GM10266 (cell line): ENCODE results near the gene DAND5.
A peak's percentile ranks its signal among the peaks of the same experiment; 100 is the strongest.

Source experiments
- DNase-seq: peaks from one replicate; pipeline ENCODE4 v3.0.0; 2012; ENCODE audit errors: extremely low spot score
- CTCF ChIP-seq: IDR thresholded peaks from 2 replicates; pipeline ENCODE4 v1.5.1; 2012; ENCODE audit warnings: mild to moderate bottlenecking, low read depth; ENCODE audit not compliant: control insufficient read depth, insufficient read depth; ENCODE audit errors: missing control alignments

The DAND5 gene

DNA sequence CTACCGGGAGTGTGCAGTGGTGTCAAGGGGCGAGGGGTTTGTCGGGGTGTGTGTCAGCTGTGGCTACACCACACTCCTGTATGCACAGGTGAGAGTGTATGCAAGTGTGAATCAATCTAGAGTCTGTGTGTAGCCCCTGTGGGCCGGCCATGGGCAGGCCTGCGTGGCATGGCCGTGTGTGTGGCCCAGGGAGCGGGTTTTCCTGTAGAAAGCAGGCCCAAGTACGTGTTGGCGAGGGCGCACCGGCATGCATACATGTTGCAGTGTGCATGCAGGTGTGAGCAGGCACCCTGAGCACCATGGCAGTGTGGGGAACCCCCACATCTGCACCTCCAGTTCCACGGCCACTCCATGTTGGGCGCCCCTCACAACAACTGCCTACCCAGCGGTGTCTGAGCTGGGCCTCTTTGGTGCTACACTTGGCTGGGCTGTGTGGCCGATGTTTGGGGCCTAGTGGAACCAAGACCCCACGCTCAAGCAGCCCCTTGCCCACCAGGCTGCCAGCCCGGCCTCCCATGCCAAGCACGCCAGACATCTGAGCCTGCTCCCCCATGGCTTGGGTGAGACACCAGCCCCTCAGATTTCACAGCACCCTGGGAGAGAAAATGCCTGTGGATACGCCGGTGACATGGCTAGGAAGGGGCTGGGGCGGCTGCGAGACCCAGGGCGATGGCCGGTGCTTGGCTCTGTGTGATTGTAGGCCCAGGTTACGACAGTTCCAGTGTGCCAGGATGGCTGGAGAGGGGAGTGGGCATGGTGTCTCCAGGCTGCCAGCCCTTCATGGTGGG, 28.0 kb downstream of the DAND5 start:
- no peak for TF ChIP-seq CTCF
- DNase-seq, result peak; percentile 32

GRCh38 chr19:12997967-12998940, 28.9 kb downstream of the DAND5 start:
- TF ChIP-seq CTCF, result no peak
- peak; percentile 21 for DNase-seq

DNA sequence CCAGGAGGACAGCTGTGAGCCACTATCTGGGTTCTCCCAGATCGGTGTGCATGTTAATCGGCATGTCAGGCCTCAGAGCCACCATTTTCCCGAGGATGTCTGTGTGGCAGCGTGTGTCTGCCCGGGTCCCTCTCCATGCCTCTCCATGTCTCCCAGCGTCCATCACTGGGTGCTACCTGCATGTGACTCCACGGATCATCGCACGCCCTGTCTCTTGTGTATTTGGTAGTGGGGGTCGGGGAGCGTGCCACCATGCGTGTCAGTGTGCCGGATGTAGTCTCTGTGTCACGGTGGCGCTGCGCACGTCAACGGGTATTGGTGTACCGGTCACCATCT, 31.8 kb downstream of the DAND5 start:
- TF ChIP-seq CTCF, result no peak
- no peak for DNase-seq

- no peak for TF ChIP-seq CTCF
- DNase-seq, result no peak
Measured at GRCh38 chr19:13001502-13002165, 32.3 kb downstream of the DAND5 start.

DNA sequence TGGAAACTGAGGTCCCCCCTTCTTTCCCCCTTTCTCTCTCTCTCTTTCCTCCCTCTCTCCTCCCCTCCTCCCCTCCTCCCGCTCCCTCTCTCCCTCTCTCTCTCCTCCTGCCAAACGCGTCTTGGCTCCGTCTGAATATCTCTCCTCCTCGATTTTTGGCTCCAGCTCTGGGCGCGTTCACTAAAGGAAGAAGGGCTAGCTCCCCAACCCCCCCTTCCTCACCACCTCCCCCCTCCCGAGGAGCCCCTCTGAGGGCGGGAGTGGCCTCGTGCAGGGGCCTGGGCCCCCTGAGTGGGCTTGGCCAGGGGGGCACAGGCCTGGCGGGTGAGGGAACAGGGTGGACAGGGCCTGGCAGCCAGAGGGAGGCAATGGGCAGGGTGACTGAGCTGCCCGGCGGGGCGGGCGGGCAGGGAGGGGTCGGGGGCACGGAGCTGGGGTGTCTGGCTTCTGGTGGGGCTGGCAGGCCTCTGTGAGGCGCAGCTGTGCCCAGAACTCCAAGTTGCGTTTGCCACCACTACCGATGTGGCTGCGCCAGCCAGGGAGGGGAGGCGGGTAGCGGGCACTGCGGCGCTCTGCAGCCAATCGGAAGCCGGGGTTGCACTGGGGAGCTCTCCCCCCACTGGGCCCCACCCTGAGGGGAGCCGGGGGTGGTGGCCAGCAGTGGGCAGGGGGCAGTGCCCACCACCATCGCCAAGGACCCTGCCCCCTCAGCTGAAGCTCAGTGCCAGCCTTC, 33.0 kb downstream of the DAND5 start:
- no peak for DNase-seq
- TF ChIP-seq CTCF, result no peak

- no peak for TF ChIP-seq CTCF
- no peak for DNase-seq
Measured at GRCh38 chr19:13003081-13003480, 33.7 kb downstream of the DAND5 start.
